ENCODE results near the gene FUT3. TPM values are rescaled to one million over a fixed set of nuclear protein-coding genes. Genes with fewer than 3 reads are reported as not detected.

FUT3 gene
- polyA plus RNA-seq, 1 donor (not counting 4 experiments of a cell fraction or from before 2014, with no cell fraction given): 2.9 TPM

DNA sequence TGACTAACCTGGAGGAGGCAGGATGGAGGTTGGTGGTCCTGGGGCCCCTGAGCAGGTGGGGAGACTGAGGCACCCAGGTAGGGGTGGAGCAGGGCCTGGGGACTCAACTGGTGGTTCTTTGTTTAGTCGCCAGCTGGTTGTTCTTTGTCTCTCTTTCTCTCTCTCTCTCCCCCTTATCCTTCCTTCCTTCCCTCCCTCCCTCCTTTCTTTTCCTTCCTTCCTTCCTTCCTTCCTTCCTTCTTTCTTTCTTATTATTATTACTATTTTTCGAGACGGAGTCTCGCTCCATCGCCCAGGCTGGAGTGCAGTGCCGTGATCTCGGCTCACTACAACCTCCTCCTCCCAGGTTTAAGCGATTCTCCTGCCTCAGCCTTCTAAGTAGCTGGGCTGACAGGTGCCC, 53.0 kb downstream of the FUT3 start:
- no peak for DNase-seq (ENCODE audit: low read depth, low spot score)
- Histone ChIP-seq H3K4me1 (ENCODE audit: control insufficient read depth, extremely low read depth, insufficient read depth, low read length) (peaks cover under 1% of the 10 kb centered on the region), H3K27ac (ENCODE audit: control insufficient read depth, insufficient read depth, low read length) (no peak overlapping the region), H3K9me3 (ENCODE audit: control insufficient read depth, low read depth, low read length) (no peaks in the 10 kb centered on the region), H3K27me3 (ENCODE audit: control insufficient read depth, extremely low read depth, insufficient read depth, low read length) (peaks cover 31% of the 10 kb centered on the region), H4K20me1 (ENCODE audit: control insufficient read depth, extremely low read depth, insufficient read depth, low read length) (no peaks in the 10 kb centered on the region), H3K4me2 (ENCODE audit: control insufficient read depth, extremely low read depth, insufficient read depth, low read depth, low read length) (no peak overlapping the region), H3K36me3 (ENCODE audit: control insufficient read depth in 2 of 2, extremely low read depth in 1 of 2, insufficient read depth in 2 of 2, low read length in 2 of 2) (no peaks in the 10 kb centered on the region), H2AFZ (ENCODE audit: control insufficient read depth, low read length) (no peak overlapping the region), H3K79me2 (ENCODE audit: control insufficient read depth, insufficient read depth, low read length) (no peaks in the 10 kb centered on the region), H3K9ac (ENCODE audit: control insufficient read depth, extremely low read depth, insufficient read depth, low read length) (no peak overlapping the region), H3K9me1 (ENCODE audit: control insufficient read depth, extremely low read depth, insufficient read depth, low read length) (no peaks in the 10 kb centered on the region), H3K4me3 (ENCODE audit: control insufficient read depth in 2 of 3, extremely low read depth in 1 of 3, insufficient read depth in 2 of 3, low read depth in 1 of 3, low read length in 3 of 3) (no peak overlapping the region)
- dilution Hi-C loops (cut with MboI; ENCODE audit: extremely low pct_ligation_motif_present, low sequenced_read_pairs): no loop called here
- TF ChIP-seq EZH2 (IDR thresholded peaks at IDR 0.05; ENCODE audit: low read length): no peak
- TF ChIP-seq CTCF (optimal IDR thresholded peaks at IDR 0.05 in 1 of 3, IDR thresholded peaks at IDR 0.05 in 1 of 3, conservative IDR thresholded peaks at IDR 0.05 in 1 of 3; ENCODE audit: extremely low read depth in 1 of 3, insufficient read depth in 2 of 3, low read length in 3 of 3): no peak
- no peak for FAIRE-seq

DNA sequence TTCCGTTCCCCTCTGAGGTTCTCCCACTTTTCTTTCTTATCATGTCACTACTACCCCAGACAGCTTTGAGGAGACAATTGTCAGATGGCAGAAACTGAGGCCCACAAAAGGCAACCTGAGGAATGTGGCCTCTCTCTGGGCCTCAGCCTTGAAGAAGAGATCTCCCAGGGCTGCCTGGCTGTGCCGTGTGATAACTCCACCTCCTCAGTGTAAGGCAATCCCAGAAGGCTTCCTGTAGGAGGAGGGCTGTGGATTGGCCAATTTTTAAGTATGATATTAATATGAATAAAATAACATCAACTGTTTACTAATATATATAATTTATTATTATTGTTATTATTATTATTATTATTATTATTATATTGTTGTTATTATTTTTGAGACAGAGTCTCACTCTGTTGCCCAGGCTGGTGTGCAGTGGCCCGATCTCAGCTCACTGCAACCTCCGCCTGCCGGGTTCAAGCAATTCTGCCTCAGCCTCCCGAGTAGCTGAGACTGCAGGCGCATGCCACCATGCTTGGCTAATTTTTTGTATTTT, 55.8 kb downstream of the FUT3 start:
- DNase-seq (ENCODE audit: low read depth, low spot score): no peak
- H2AFZ ChIP-seq (ENCODE audit: control insufficient read depth, low read length): no peak overlapping the region
- H3K4me3 ChIP-seq (ENCODE audit: control insufficient read depth in 2 of 3, extremely low read depth in 1 of 3, insufficient read depth in 2 of 3, low read depth in 1 of 3, low read length in 3 of 3): no peak overlapping the region
- H3K4me2 ChIP-seq (ENCODE audit: control insufficient read depth, extremely low read depth, insufficient read depth, low read depth, low read length): no peak overlapping the region
- no peak for FAIRE-seq
- H3K4me1 ChIP-seq (ENCODE audit: control insufficient read depth, extremely low read depth, insufficient read depth, low read length): no peaks in the 10 kb centered on the region
- H3K79me2 ChIP-seq (ENCODE audit: control insufficient read depth, insufficient read depth, low read length): no peaks in the 10 kb centered on the region
- H3K9me3 ChIP-seq (ENCODE audit: control insufficient read depth, low read depth, low read length): no peaks in the 10 kb centered on the region
- no peaks in the 10 kb centered on the region for H3K9me1 ChIP-seq (ENCODE audit: control insufficient read depth, extremely low read depth, insufficient read depth, low read length)
- dilution Hi-C loops (cut with MboI; ENCODE audit: extremely low pct_ligation_motif_present, low sequenced_read_pairs): no loop called here
- H3K36me3 ChIP-seq (ENCODE audit: control insufficient read depth in 2 of 2, extremely low read depth in 1 of 2, insufficient read depth in 2 of 2, low read length in 2 of 2): no peaks in the 10 kb centered on the region
- H3K27me3 ChIP-seq (ENCODE audit: control insufficient read depth, extremely low read depth, insufficient read depth, low read length): peaks cover 27% of the 10 kb centered on the region
- no peak overlapping the region for H3K9ac ChIP-seq (ENCODE audit: control insufficient read depth, extremely low read depth, insufficient read depth, low read length)
- TF ChIP-seq CTCF (optimal IDR thresholded peaks at IDR 0.05 in 1 of 3, IDR thresholded peaks at IDR 0.05 in 1 of 3, conservative IDR thresholded peaks at IDR 0.05 in 1 of 3; ENCODE audit: extremely low read depth in 1 of 3, insufficient read depth in 2 of 3, low read length in 3 of 3) (no peak), EZH2 (IDR thresholded peaks at IDR 0.05; ENCODE audit: low read length) (no peak)
- no peaks in the 10 kb centered on the region for H4K20me1 ChIP-seq (ENCODE audit: control insufficient read depth, extremely low read depth, insufficient read depth, low read length)
- H3K27ac ChIP-seq (ENCODE audit: control insufficient read depth, insufficient read depth, low read length): no peak overlapping the region

All from keratinocyte (primary cell).